Measurements from ENCODE around the gene NACA. TPM values are rescaled to one million over a fixed set of nuclear protein-coding genes. Genes with fewer than 3 reads are reported as not detected.
A peak's percentile ranks its signal among the peaks of the same experiment; 100 is the strongest.

The NACA gene
- total and polyA plus RNA-seq, 2 of the 13 experiments (the other 11 are each of a cell fraction or from before 2014, with no cell fraction given), result 799 to 1,700 TPM

- TF ChIP-seq ATF7 (IDR thresholded peaks at IDR 0.05) (no peak), ATF7 (CRISPR knock-in tag; IDR thresholded peaks at IDR 0.05) (no peak), ZNF281 (CRISPR knock-in tag; IDR thresholded peaks at IDR 0.05; ENCODE audit: borderline replicate concordance) (no peak), POGK (CRISPR knock-in tag; conservative IDR thresholded peaks at IDR 0.05) (peak; percentile 22; the same call in 1 of the 2 replicates), FOXA3 (CRISPR knock-in tag; IDR thresholded peaks at IDR 0.05) (peak; percentile 92), LCORL (IDR thresholded peaks at IDR 0.05) (peak; percentile 30; the same call in 1 of the 2 replicates), LCORL (CRISPR knock-in tag; IDR thresholded peaks at IDR 0.05) (peak; percentile 45; the same call in 1 of the 2 replicates), RARA (CRISPR knock-in tag; IDR thresholded peaks at IDR 0.05) (peak; percentile 87), FOSL2 (CRISPR knock-in tag; IDR thresholded peaks at IDR 0.05) (peak; percentile 55), SETDB1 (CRISPR knock-in tag; IDR thresholded peaks at IDR 0.05; ENCODE audit: borderline replicate concordance) (no peak), SP1 (IDR thresholded peaks at IDR 0.05) (no peak), SP1 (CRISPR knock-in tag; IDR thresholded peaks at IDR 0.05) (no peak), SOX13 (IDR thresholded peaks at IDR 0.05) (peak; percentile 90), SOX13 (CRISPR knock-in tag; conservative IDR thresholded peaks at IDR 0.05 in 1 of 2, IDR thresholded peaks at IDR 0.05 in 1 of 2) (peak in 1 of 2 experiments; percentile 98; a peak in 2 of 4 replicates), SOX5 (CRISPR knock-in tag; IDR thresholded peaks at IDR 0.05; ENCODE audit: borderline replicate concordance) (peak; percentile 97), HNF4G (IDR thresholded peaks at IDR 0.05; ENCODE audit: borderline replicate concordance, low read depth, low read length) (peak; percentile 36; the same call in 1 of the 2 replicates), HNF4G (CRISPR knock-in tag; IDR thresholded peaks at IDR 0.05; ENCODE audit: borderline replicate concordance, low read depth) (no peak), TIGD3 (CRISPR knock-in tag; IDR thresholded peaks at IDR 0.05; ENCODE audit: borderline replicate concordance) (no peak), ZNF891 (CRISPR knock-in tag; IDR thresholded peaks at IDR 0.05) (no peak), AHR (CRISPR knock-in tag; IDR thresholded peaks at IDR 0.05) (no peak), ZKSCAN5 (CRISPR knock-in tag; IDR thresholded peaks at IDR 0.05) (no peak), ZNF451 (CRISPR knock-in tag; IDR thresholded peaks at IDR 0.05) (no peak), SP4 (CRISPR knock-in tag; IDR thresholded peaks at IDR 0.05) (no peak), TFE3 (CRISPR knock-in tag; IDR thresholded peaks at IDR 0.05) (peak; percentile 53), ZFP36 (IDR thresholded peaks at IDR 0.05; ENCODE audit: borderline replicate concordance, low read depth, low read length, partially characterized antibody) (no peak)
These were observed 34.3 kb upstream of the NACA start (continued) for GRCh38 chr12:56759263-56759908.
